ENCODE data around the gene MOB1A.

GRCh38 chr2:74212702-74213410 lies 34.2 kb upstream of the MOB1A start:
- no peak for TF ChIP-seq CTCF (IDR thresholded peaks at IDR 0.05)
- TF ChIP-seq POLR2A (IDR thresholded peaks at IDR 0.05), result no peak
- no peak for TF ChIP-seq POLR2AphosphoS5 (IDR thresholded peaks at IDR 0.05)
- no peak for TF ChIP-seq EP300 (IDR thresholded peaks at IDR 0.05)
